ENCODE results near the gene ZMAT5. TPM values are rescaled to one million over a fixed set of nuclear protein-coding genes. Genes with fewer than 3 reads are reported as not detected.

Gene ZMAT5
- total and polyA plus RNA-seq, 2 of the 13 experiments (the other 11 are each of a cell fraction or from before 2014, with no cell fraction given): 20.7 to 27.8 TPM

GRCh38 chr22:29716814-29717545 is 49.8 kb downstream of the ZMAT5 start (continued):
- TF ChIP-seq YY1 (IDR thresholded peaks at IDR 0.05; ENCODE audit: insufficient read depth, insufficient replicate concordance, low read depth, low read length) (no peak), ATF5 (CRISPR knock-in tag; IDR thresholded peaks at IDR 0.05; ENCODE audit: low read depth) (peak; percentile 68; the same call in 1 of the 2 replicates), HDAC2 (CRISPR knock-in tag; IDR thresholded peaks at IDR 0.05) (peak; percentile 93), ZNF749 (CRISPR knock-in tag; IDR thresholded peaks at IDR 0.05; ENCODE audit: borderline replicate concordance) (peak; percentile 92), CAMTA2 (CRISPR knock-in tag; IDR thresholded peaks at IDR 0.05; ENCODE audit: borderline replicate concordance) (no peak), ZNF253 (CRISPR knock-in tag; IDR thresholded peaks at IDR 0.05; ENCODE audit: borderline replicate concordance) (0 out of 2 replicates have a peak, but pooled peaks have one; percentile 57), ZNF12 (CRISPR knock-in tag; IDR thresholded peaks at IDR 0.05) (peak; percentile 89), ZNF567 (CRISPR knock-in tag; IDR thresholded peaks at IDR 0.05; ENCODE audit: borderline replicate concordance) (no peak), ZNF792 (CRISPR knock-in tag; IDR thresholded peaks at IDR 0.05) (peak; percentile 91), DDIT3 (CRISPR knock-in tag; IDR thresholded peaks at IDR 0.05) (no peak), MAFF (IDR thresholded peaks at IDR 0.05; ENCODE audit: low read depth, low read length) (no peak), ZNF343 (CRISPR knock-in tag; IDR thresholded peaks at IDR 0.05) (peak; percentile 73; the same call in 1 of the 2 replicates), ZNF362 (CRISPR knock-in tag; IDR thresholded peaks at IDR 0.05; ENCODE audit: borderline replicate concordance) (no peak), ARNTL (CRISPR knock-in tag; IDR thresholded peaks at IDR 0.05) (0 out of 2 replicates have a peak, but pooled peaks have one; percentile 56), PTBP1 (IDR thresholded peaks at IDR 0.05; ENCODE audit: low read depth, low read length, poor library complexity, severe bottlenecking) (no peak), ZBTB1 (CRISPR knock-in tag; IDR thresholded peaks at IDR 0.05; ENCODE audit: borderline replicate concordance) (peak; percentile 62; the same call in 1 of the 2 replicates), ZFX (CRISPR knock-in tag; IDR thresholded peaks at IDR 0.05; ENCODE audit: low read depth) (peak; percentile 62; the same call in 1 of the 2 replicates), MXD4 (CRISPR knock-in tag; IDR thresholded peaks at IDR 0.05) (peak; percentile 93), AFF4 (CRISPR knock-in tag; IDR thresholded peaks at IDR 0.05) (peak; percentile 85; the same call in 1 of the 2 replicates), MTF2 (CRISPR knock-in tag; IDR thresholded peaks at IDR 0.05; ENCODE audit: borderline replicate concordance) (no peak), ATRX (CRISPR knock-in tag; IDR thresholded peaks at IDR 0.05; ENCODE audit: borderline replicate concordance) (no peak), ZC3H13 (CRISPR knock-in tag; IDR thresholded peaks at IDR 0.05) (0 out of 2 replicates have a peak, but pooled peaks have one; percentile 44), ZMYM4 (CRISPR knock-in tag; IDR thresholded peaks at IDR 0.05) (0 out of 2 replicates have a peak, but pooled peaks have one; percentile 36), ZSCAN25 (CRISPR knock-in tag; IDR thresholded peaks at IDR 0.05) (0 out of 2 replicates have a peak, but pooled peaks have one; percentile 47)
